HUES48 (cell line): ENCODE data around the gene FBXO22.
"Not testable (repeated sequence)": the region's sequence is repeated elsewhere in the genome, so short reads cannot be mapped to it uniquely, and the experiment has no call there.

Experiments used
- H3K27ac ChIP-seq: one replicate; pipeline ENCODE4 v1.7.0; 2013; ENCODE audit warnings: low read depth, low read length, inconsistent platforms
- H3K27me3 ChIP-seq: 2 replicates; pipeline ENCODE4 v1.6.1; 2013; ENCODE audit warnings: mild to moderate bottlenecking, low read length; ENCODE audit not compliant: control insufficient read depth, insufficient read depth
- H3K36me3 ChIP-seq: 2 replicates; pipeline ENCODE4 v1.6.1; 2013; ENCODE audit warnings: low read length; ENCODE audit not compliant: control insufficient read depth, insufficient read depth
- H3K4me1 ChIP-seq: 2 replicates; pipeline ENCODE4 v1.6.1; 2013; ENCODE audit warnings: mild to moderate bottlenecking, low read length; ENCODE audit not compliant: control insufficient read depth, insufficient read depth
- H3K4me3 ChIP-seq: 2 replicates; pipeline ENCODE4 v1.5.1; 2013; ENCODE audit warnings: mild to moderate bottlenecking, low read depth, low read length
- H3K9ac ChIP-seq: 2 replicates; pipeline ENCODE4 v1.6.1; 2013; ENCODE audit warnings: mild to moderate bottlenecking, low read depth, low read length, moderate library complexity
- H3K9me3 ChIP-seq: 2 replicates; pipeline ENCODE4 v1.6.1; 2013; ENCODE audit warnings: low read length; ENCODE audit not compliant: control insufficient read depth, insufficient read depth

The FBXO22 gene

GRCh38 chr15:75942464-75942863, 38.8 kb downstream of the FBXO22 start:
- Histone ChIP-seq H3K27ac (no peak overlapping the region), H3K9ac (no peak overlapping the region), H3K4me1 (no peaks in the 10 kb centered on the region), H3K9me3 (peaks cover 14% of the 10 kb centered on the region), H3K4me3 (no peak overlapping the region), H3K36me3 (peaks cover 9% of the 10 kb centered on the region), H3K27me3 (no peaks in the 10 kb centered on the region)

GRCh38 chr15:75943246-75943645, 39.6 kb downstream of the FBXO22 start:
- peaks cover 1% of the 10 kb centered on the region; the same call in 1 of the 2 replicates for H3K36me3 ChIP-seq
- H3K27ac ChIP-seq = no peak overlapping the region
- H3K4me1 ChIP-seq = no peaks in the 10 kb centered on the region
- H3K4me3 ChIP-seq = no peak overlapping the region
- H3K27me3 ChIP-seq = no peaks in the 10 kb centered on the region
- no peak overlapping the region for H3K9ac ChIP-seq
- H3K9me3 ChIP-seq = peaks cover 8% of the 10 kb centered on the region; the same call in 1 of the 2 replicates

GRCh38 chr15:75943713-75944215, 40.1 kb downstream of the FBXO22 start:
- peaks cover 6% of the 10 kb centered on the region; the same call in 1 of the 2 replicates for H3K9me3 ChIP-seq
- no peaks in the 10 kb centered on the region for H3K27me3 ChIP-seq
- H3K4me3 ChIP-seq = no peak overlapping the region
- H3K9ac ChIP-seq = no peak overlapping the region
- no peak overlapping the region for H3K27ac ChIP-seq
- H3K36me3 ChIP-seq = no peaks in the 10 kb centered on the region
- H3K4me1 ChIP-seq = no peaks in the 10 kb centered on the region

DNA sequence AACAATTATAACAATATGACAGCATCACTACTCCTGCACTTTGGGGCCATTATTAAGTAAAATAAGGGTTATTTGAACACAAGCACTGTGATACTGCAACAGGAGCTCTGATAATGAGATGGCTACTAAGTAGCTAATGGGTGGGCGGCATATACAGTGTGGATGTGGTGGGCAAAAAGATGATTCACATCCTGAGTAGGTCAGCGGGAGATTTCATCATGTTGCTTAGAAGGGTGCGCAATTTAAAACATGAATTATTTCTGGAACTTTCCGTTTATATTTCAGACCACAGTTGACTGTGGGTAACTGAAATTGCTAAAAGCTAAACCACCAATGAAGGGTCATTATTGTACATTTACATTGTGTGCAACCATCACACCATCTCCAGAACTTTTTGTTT, 42.3 kb downstream of the FBXO22 start:
- Histone ChIP-seq H3K4me3 (no peak overlapping the region), H3K9ac (no peak overlapping the region), H3K9me3 (no peaks in the 10 kb centered on the region), H3K27me3 (no peaks in the 10 kb centered on the region), H3K27ac (no peak overlapping the region), H3K4me1 (no peaks in the 10 kb centered on the region), H3K36me3 (no peaks in the 10 kb centered on the region)

DNA sequence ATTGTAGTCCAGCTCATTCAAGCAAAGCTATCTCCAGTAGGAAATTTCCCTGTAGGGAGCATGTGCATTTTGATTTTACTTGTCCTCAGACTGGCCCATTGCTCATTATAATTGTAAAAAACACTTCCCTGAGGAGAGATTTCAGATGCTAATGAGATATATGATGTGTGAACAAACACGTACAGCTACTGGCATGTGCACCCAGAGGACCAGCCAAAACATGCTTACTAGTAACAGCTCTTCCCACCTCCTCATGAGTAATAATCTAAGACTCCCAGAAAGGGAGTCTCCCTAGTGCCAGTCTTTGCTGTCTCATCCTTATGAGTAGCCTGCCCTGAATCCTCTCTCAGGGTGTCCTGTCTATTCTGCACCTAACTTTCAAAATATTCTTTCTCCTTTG, 43.4 kb downstream of the FBXO22 start:
- Histone ChIP-seq H3K4me3 (no peak overlapping the region), H3K27ac (no peak overlapping the region), H3K27me3 (no peaks in the 10 kb centered on the region), H3K9me3 (no peaks in the 10 kb centered on the region), H3K9ac (no peak overlapping the region), H3K36me3 (no peaks in the 10 kb centered on the region), H3K4me1 (no peaks in the 10 kb centered on the region)

DNA sequence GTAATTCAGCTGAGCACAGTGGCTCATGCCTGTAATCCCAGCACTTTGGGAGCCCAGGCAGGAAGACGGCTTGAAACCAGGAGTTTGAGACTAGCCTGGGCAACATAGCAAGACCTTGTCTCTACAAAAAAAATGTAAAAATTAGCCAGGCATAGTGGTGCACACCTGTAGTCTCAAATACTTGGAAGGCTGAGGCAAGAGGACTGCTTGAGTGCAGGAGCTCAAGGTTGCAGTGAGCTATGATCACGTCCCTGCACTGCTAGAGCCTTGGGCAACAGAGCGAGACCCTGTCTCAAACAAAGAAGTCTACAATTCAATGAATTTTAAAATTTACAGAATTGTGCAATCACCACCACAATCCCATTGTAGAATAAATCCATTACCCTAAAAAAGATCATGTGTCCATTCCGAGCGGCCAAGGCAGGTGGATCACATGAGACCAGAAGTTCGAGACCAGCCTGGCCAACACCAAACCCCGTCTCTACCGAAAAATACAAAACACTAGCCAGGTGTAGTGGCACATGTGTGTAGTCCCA, 45.2 kb downstream of the FBXO22 start:
- Histone ChIP-seq H3K27me3 (no peaks in the 10 kb centered on the region), H3K9ac (no peak overlapping the region), H3K4me3 (no peak overlapping the region), H3K36me3 (no peaks in the 10 kb centered on the region), H3K27ac (no peak overlapping the region), H3K4me1 (no peaks in the 10 kb centered on the region), H3K9me3 (no peaks in the 10 kb centered on the region)

DNA sequence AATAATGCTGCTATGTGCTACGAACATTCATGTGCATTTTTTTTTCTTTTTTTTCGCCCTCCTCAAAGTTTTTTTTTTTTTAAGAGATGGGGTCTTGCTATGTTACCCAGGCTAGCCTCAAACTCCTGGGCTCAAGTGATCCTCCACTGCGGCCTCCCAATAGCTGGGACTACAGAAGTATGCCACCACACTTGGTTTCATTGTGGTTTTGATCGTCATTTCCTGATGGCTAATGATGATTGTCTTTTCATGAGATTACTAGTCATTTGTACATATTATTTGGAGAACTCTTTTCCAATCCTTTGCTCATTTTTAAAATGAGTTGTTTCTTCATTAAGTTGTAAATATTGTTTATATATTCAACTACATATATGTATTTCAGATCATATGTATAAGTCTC, 48.8 kb downstream of the FBXO22 start:
- no peaks in the 10 kb centered on the region for H3K36me3 ChIP-seq
- H3K27ac ChIP-seq = no peak overlapping the region
- H3K4me3 ChIP-seq = no peak overlapping the region
- H3K9me3 ChIP-seq = no peaks in the 10 kb centered on the region
- H3K27me3 ChIP-seq = no peaks in the 10 kb centered on the region
- H3K9ac ChIP-seq = no peak overlapping the region
- no peaks in the 10 kb centered on the region for H3K4me1 ChIP-seq

- Histone ChIP-seq H3K4me1 (no peaks in the 10 kb centered on the region), H3K4me3 (no peak overlapping the region), H3K9ac (no peak overlapping the region), H3K9me3 (no peaks in the 10 kb centered on the region), H3K36me3 (no peaks in the 10 kb centered on the region), H3K27ac (no peak overlapping the region), H3K27me3 (no peaks in the 10 kb centered on the region)
Observed at GRCh38 chr15:75955720-75956119, 52.0 kb downstream of the FBXO22 start.

GRCh38 chr15:75961331-75961730, 57.7 kb downstream of the FBXO22 start:
- no peaks in the 10 kb centered on the region for H3K27me3 ChIP-seq
- no peak overlapping the region for H3K4me3 ChIP-seq
- H3K27ac ChIP-seq = no peak overlapping the region
- no peaks in the 10 kb centered on the region for H3K36me3 ChIP-seq
- no peaks in the 10 kb centered on the region for H3K9me3 ChIP-seq
- no peaks in the 10 kb centered on the region for H3K4me1 ChIP-seq
- H3K9ac ChIP-seq = no peak overlapping the region

DNA sequence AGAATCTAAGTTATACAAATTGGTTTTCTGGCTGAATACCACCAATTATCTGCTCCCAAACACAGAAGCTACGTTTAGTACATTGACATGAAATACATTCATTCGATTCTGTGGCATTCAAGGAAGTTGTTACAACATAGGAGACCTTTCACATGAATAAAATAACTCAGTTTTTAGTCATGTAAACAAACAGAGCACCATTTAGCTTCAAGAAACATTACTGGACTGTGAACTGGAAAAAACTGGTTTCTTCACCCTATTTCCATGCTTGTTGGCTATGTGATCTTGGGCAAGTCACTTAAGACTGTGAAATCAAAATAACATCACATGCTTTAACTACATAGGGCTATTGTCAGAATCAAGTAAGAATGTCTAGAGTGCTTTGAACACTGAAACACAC, 62.4 kb downstream of the FBXO22 start:
- no peak overlapping the region for H3K4me3 ChIP-seq
- no peak overlapping the region for H3K27ac ChIP-seq
- no peaks in the 10 kb centered on the region for H3K4me1 ChIP-seq
- no peak overlapping the region for H3K9ac ChIP-seq
- H3K27me3 ChIP-seq = no peaks in the 10 kb centered on the region
- no peaks in the 10 kb centered on the region for H3K9me3 ChIP-seq
- no peaks in the 10 kb centered on the region for H3K36me3 ChIP-seq

- H3K4me3 ChIP-seq, H3K27me3 ChIP-seq, H3K4me1 ChIP-seq, H3K27ac ChIP-seq, H3K36me3 ChIP-seq, H3K9ac ChIP-seq, H3K9me3 ChIP-seq: not testable (repeated sequence)
Observed at GRCh38 chr15:75976766-75977165, 73.1 kb downstream of the FBXO22 start.
